DND-41 (cell line): ENCODE data around the gene ARNT2.

Source experiments
- ATAC-seq: fragments of 200-7000 bp; cut with Tn5 transposase; 3 replicates; pipeline ENCODE4 v1.9.1; 2021; ENCODE audit warnings: low read depth; ENCODE audit not compliant: insufficient read depth
- DNase-seq: peaks from one replicate; pipeline ENCODE4 v3.0.0-alpha.2; 2020
- H2AFZ ChIP-seq: 2 replicates; pipeline ENCODE4 v1.6.0; 2012; ENCODE audit warnings: low read depth, low read length
- H3K27ac ChIP-seq: 2 replicates; pipeline ENCODE4 v1.5.1; 2012; ENCODE audit warnings: low read length, inconsistent platforms
- H3K27me3 ChIP-seq: fragments of 200-600 bp; sonication (generic); 2 replicates; pipeline ENCODE4 v1.6.0; 2012; ENCODE audit warnings: low read length, mild to moderate bottlenecking, inconsistent platforms; ENCODE audit not compliant: insufficient read depth, poor library complexity
- H3K36me3 ChIP-seq: 2 replicates; pipeline ENCODE4 v1.5.1; 2012; ENCODE audit warnings: low read length, inconsistent platforms; ENCODE audit not compliant: insufficient read depth
- H3K4me1 ChIP-seq: 2 replicates; pipeline ENCODE4 v1.5.1; 2012; ENCODE audit warnings: mild to moderate bottlenecking, low read length; ENCODE audit not compliant: insufficient read depth
- H3K4me2 ChIP-seq: 2 replicates; pipeline ENCODE4 v1.6.0; 2012; ENCODE audit warnings: mild to moderate bottlenecking, moderate library complexity, low read length, inconsistent platforms; ENCODE audit not compliant: insufficient read depth
- H3K4me3 ChIP-seq, 2 experiments: fragments of 200-600 bp in 1 of 2; shearing (Covaris generic) in 1 of 2; 2 replicates each; pipeline ENCODE4 v1.5.1; 2012 to 2016; ENCODE audit warnings: inconsistent platforms in 2 of 2, low read length in 2 of 2, mild to moderate bottlenecking in 2 of 2, low read depth in 1 of 2, moderate library complexity in 1 of 2
- H3K79me2 ChIP-seq: 2 replicates; pipeline ENCODE4 v1.6.0; 2012; ENCODE audit warnings: low read length, inconsistent platforms; ENCODE audit not compliant: insufficient read depth
- H3K9ac ChIP-seq: 2 replicates; pipeline ENCODE4 v1.6.0; 2012; ENCODE audit warnings: low read depth, mild to moderate bottlenecking, inconsistent platforms, low read length, moderate library complexity
- H3K9me3 ChIP-seq: 2 replicates; pipeline ENCODE4 v1.5.1; 2012; ENCODE audit warnings: low read length, moderate library complexity, mild to moderate bottlenecking, inconsistent platforms; ENCODE audit not compliant: insufficient read depth, severe bottlenecking
- H4K20me1 ChIP-seq: 2 replicates; pipeline ENCODE4 v1.6.0; 2012; ENCODE audit warnings: low read length; ENCODE audit not compliant: insufficient read depth
- CTCF ChIP-seq: IDR thresholded peaks from 2 replicates; pipeline ENCODE4 v1.5.1; 2012; ENCODE audit warnings: borderline replicate concordance, low read length, moderate library complexity, mild to moderate bottlenecking; ENCODE audit not compliant: poor library complexity, severe bottlenecking; ENCODE audit errors: extremely low read depth
- EZH2 ChIP-seq: IDR thresholded peaks from 3 replicates; pipeline ENCODE4 v1.6.1; 2012; ENCODE audit warnings: borderline replicate concordance, low read depth, mild to moderate bottlenecking, moderate library complexity, low read length, inconsistent platforms; ENCODE audit not compliant: severe bottlenecking

ARNT2 gene

GRCh38 chr15:80483725-80484161 is 79.6 kb downstream of the ARNT2 start:
- H2AFZ ChIP-seq: no peak overlapping the region
- H3K4me2 ChIP-seq: no peak overlapping the region
- TF ChIP-seq EZH2 (no peak), CTCF (no peak)

GRCh38 chr15:80484333-80484864 is 80.2 kb downstream of the ARNT2 start:
- Histone ChIP-seq H2AFZ (no peak overlapping the region), H4K20me1 (no peaks in the 10 kb centered on the region), H3K79me2 (no peaks in the 10 kb centered on the region), H3K4me2 (no peak overlapping the region), H3K27ac (no peak overlapping the region), H3K9me3 (no peaks in the 10 kb centered on the region), H3K4me1 (no peaks in the 10 kb centered on the region), H3K4me3 (no peak overlapping the region), H3K9ac (no peak overlapping the region), H3K27me3 (no peaks in the 10 kb centered on the region), H3K36me3 (no peaks in the 10 kb centered on the region)
- TF ChIP-seq EZH2 (no peak), CTCF (no peak)
- DNase-seq: no peak
- ATAC-seq: no peak

More at GRCh38 chr15:80483725-80484161, 79.6 kb downstream of the ARNT2 start:
- no peaks in the 10 kb centered on the region for H3K4me1 ChIP-seq
- no peaks in the 10 kb centered on the region for H3K27me3 ChIP-seq
- no peak overlapping the region for H3K4me3 ChIP-seq
- H3K36me3 ChIP-seq: no peaks in the 10 kb centered on the region
- H4K20me1 ChIP-seq: no peaks in the 10 kb centered on the region
- H3K27ac ChIP-seq: no peak overlapping the region
- ATAC-seq (no peak), DNase-seq (no peak)
- no peaks in the 10 kb centered on the region for H3K9me3 ChIP-seq
- H3K79me2 ChIP-seq: no peaks in the 10 kb centered on the region
- no peak overlapping the region for H3K9ac ChIP-seq

- no peaks in the 10 kb centered on the region for H3K79me2 ChIP-seq
- H3K4me2 ChIP-seq: no peak overlapping the region
- H3K27ac ChIP-seq: no peak overlapping the region
- no peak overlapping the region for H3K9ac ChIP-seq
- no peaks in the 10 kb centered on the region for H3K4me1 ChIP-seq
- no peak for DNase-seq
- no peaks in the 10 kb centered on the region for H4K20me1 ChIP-seq
- H3K4me3 ChIP-seq: no peak overlapping the region
- TF ChIP-seq CTCF (no peak), EZH2 (no peak)
- no peak overlapping the region for H2AFZ ChIP-seq
- H3K27me3 ChIP-seq: no peaks in the 10 kb centered on the region
- H3K36me3 ChIP-seq: no peaks in the 10 kb centered on the region
- H3K9me3 ChIP-seq: no peaks in the 10 kb centered on the region
- no peak for ATAC-seq
Measured at GRCh38 chr15:80485370-80486164, 81.4 kb downstream of the ARNT2 start.
